ENCODE measurements around the gene ADGRG7.
"Not testable (repeated sequence)": the region's sequence is repeated elsewhere in the genome, so short reads cannot be mapped to it uniquely, and the experiment has no call there.

The ADGRG7 gene

DNA sequence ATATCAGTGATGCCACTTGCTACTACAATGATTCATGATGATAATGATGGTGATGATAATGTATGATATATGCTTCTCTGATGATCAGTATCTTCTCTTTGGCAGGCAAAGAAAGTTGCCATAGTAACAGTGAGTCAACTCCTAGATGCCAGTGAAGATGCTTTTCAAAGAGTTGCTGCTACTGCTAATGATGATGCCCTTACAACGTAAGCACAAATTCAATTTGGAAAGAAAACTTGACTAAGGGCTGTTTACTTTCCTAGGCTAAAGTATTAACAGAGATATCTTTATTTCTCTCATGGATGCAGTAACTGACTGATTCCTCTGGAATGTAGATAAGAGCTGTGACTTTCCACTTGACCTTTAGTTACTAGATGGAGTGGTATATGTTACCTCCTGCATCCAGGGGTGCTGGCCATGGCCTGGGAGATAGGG lies 27.8 kb downstream of the ADGRG7 start:
- Mint-ChIP-seq H3K27ac (ENCODE audit: low read depth) (no peak overlapping the region), H3K9me3 (no peaks in the 10 kb centered on the region), H3K36me3 (ENCODE audit: insufficient read depth) (no peaks in the 10 kb centered on the region), H3K27me3 (peaks cover 43% of the 10 kb centered on the region), H3K4me1 (no peaks in the 10 kb centered on the region), H3K4me3 (no peak overlapping the region)
- DNase-seq (ENCODE audit: low spot score in 2 of 2) = no peak
- ATAC-seq (replicated peaks; ENCODE audit: extremely low read depth, poor library complexity, severe bottlenecking) = no peak

GRCh38 chr3:100640633-100641032 lies 31.2 kb downstream of the ADGRG7 start:
- ATAC-seq (replicated peaks; ENCODE audit: extremely low read depth, poor library complexity, severe bottlenecking) (no peak), DNase-seq (ENCODE audit: low spot score in 2 of 2) (no peak)
- no peak overlapping the region for H3K4me3 Mint-ChIP-seq
- no peak overlapping the region for H3K27ac Mint-ChIP-seq (ENCODE audit: low read depth)
- no peaks in the 10 kb centered on the region for H3K36me3 Mint-ChIP-seq (ENCODE audit: insufficient read depth)
- peaks cover 53% of the 10 kb centered on the region for H3K27me3 Mint-ChIP-seq
- H3K9me3 Mint-ChIP-seq = no peaks in the 10 kb centered on the region
- H3K4me1 Mint-ChIP-seq = no peaks in the 10 kb centered on the region

GRCh38 chr3:100641471-100642032 lies 32.2 kb downstream of the ADGRG7 start:
- no peak overlapping the region for H3K4me3 Mint-ChIP-seq
- DNase-seq (ENCODE audit: low spot score in 2 of 2) (no peak), ATAC-seq (replicated peaks; ENCODE audit: extremely low read depth, poor library complexity, severe bottlenecking) (no peak)
- no peak overlapping the region for H3K27ac Mint-ChIP-seq (ENCODE audit: low read depth)
- H3K36me3 Mint-ChIP-seq (ENCODE audit: insufficient read depth) = no peaks in the 10 kb centered on the region
- peaks cover 62% of the 10 kb centered on the region for H3K27me3 Mint-ChIP-seq
- no peaks in the 10 kb centered on the region for H3K9me3 Mint-ChIP-seq
- no peaks in the 10 kb centered on the region for H3K4me1 Mint-ChIP-seq

- no peak overlapping the region for H3K27ac Mint-ChIP-seq (ENCODE audit: low read depth)
- DNase-seq (ENCODE audit: low spot score in 2 of 2) = no peak
- H3K4me1 Mint-ChIP-seq = peaks cover 3% of the 10 kb centered on the region
- H3K36me3 Mint-ChIP-seq (ENCODE audit: insufficient read depth) = no peaks in the 10 kb centered on the region
- no peaks in the 10 kb centered on the region for H3K9me3 Mint-ChIP-seq
- H3K27me3 Mint-ChIP-seq = peaks cover 37% of the 10 kb centered on the region
- no peak for ATAC-seq (replicated peaks; ENCODE audit: extremely low read depth, poor library complexity, severe bottlenecking)
- no peak overlapping the region for H3K4me3 Mint-ChIP-seq
These were observed 36.5 kb downstream of the ADGRG7 start for GRCh38 chr3:100645913-100646312.

GRCh38 chr3:100647171-100647570 lies 37.8 kb downstream of the ADGRG7 start:
- Mint-ChIP-seq H3K27me3 (peaks cover 30% of the 10 kb centered on the region), H3K4me3 (no peak overlapping the region), H3K36me3 (ENCODE audit: insufficient read depth) (no peaks in the 10 kb centered on the region), H3K9me3 (no peaks in the 10 kb centered on the region), H3K4me1 (peaks cover 8% of the 10 kb centered on the region), H3K27ac (ENCODE audit: low read depth) (no peak overlapping the region)
- DNase-seq (ENCODE audit: low spot score in 2 of 2) (no peak), ATAC-seq (replicated peaks; ENCODE audit: extremely low read depth, poor library complexity, severe bottlenecking) (no peak)

- H3K36me3 Mint-ChIP-seq (ENCODE audit: insufficient read depth) = no peaks in the 10 kb centered on the region
- no peak for ATAC-seq (replicated peaks; ENCODE audit: extremely low read depth, poor library complexity, severe bottlenecking)
- H3K27me3 Mint-ChIP-seq = peaks cover 26% of the 10 kb centered on the region
- DNase-seq (ENCODE audit: low spot score in 2 of 2) = no peak
- H3K27ac Mint-ChIP-seq (ENCODE audit: low read depth) = no peak overlapping the region
- no peaks in the 10 kb centered on the region for H3K9me3 Mint-ChIP-seq
- H3K4me3 Mint-ChIP-seq = no peak overlapping the region
- peaks cover 8% of the 10 kb centered on the region for H3K4me1 Mint-ChIP-seq
These were observed 38.3 kb downstream of the ADGRG7 start for GRCh38 chr3:100647657-100648056.

- no peak for DNase-seq (ENCODE audit: low spot score in 2 of 2)
- no peaks in the 10 kb centered on the region for H3K36me3 Mint-ChIP-seq (ENCODE audit: insufficient read depth)
- no peak overlapping the region for H3K27ac Mint-ChIP-seq (ENCODE audit: low read depth)
These were observed 41.5 kb downstream of the ADGRG7 start for GRCh38 chr3:100650651-100651619.

GRCh38 chr3:100653604-100654294 lies 44.3 kb downstream of the ADGRG7 start:
- no peaks in the 10 kb centered on the region for H3K9me3 Mint-ChIP-seq
- H3K27me3 Mint-ChIP-seq = no peaks in the 10 kb centered on the region
- peaks cover 8% of the 10 kb centered on the region for H3K4me1 Mint-ChIP-seq
- H3K27ac Mint-ChIP-seq (ENCODE audit: low read depth) = no peak overlapping the region
- ATAC-seq (replicated peaks; ENCODE audit: extremely low read depth, poor library complexity, severe bottlenecking) (no peak), DNase-seq (ENCODE audit: low spot score in 2 of 2) (no peak)
- H3K4me3 Mint-ChIP-seq = no peak overlapping the region
- H3K36me3 Mint-ChIP-seq (ENCODE audit: insufficient read depth) = no peaks in the 10 kb centered on the region

More at GRCh38 chr3:100650651-100651619, 41.5 kb downstream of the ADGRG7 start:
- ATAC-seq (replicated peaks; ENCODE audit: extremely low read depth, poor library complexity, severe bottlenecking) = no peak
- no peak overlapping the region for H3K4me3 Mint-ChIP-seq
- peaks cover 8% of the 10 kb centered on the region for H3K4me1 Mint-ChIP-seq
- no peaks in the 10 kb centered on the region for H3K9me3 Mint-ChIP-seq
- peaks cover 8% of the 10 kb centered on the region for H3K27me3 Mint-ChIP-seq

DNA sequence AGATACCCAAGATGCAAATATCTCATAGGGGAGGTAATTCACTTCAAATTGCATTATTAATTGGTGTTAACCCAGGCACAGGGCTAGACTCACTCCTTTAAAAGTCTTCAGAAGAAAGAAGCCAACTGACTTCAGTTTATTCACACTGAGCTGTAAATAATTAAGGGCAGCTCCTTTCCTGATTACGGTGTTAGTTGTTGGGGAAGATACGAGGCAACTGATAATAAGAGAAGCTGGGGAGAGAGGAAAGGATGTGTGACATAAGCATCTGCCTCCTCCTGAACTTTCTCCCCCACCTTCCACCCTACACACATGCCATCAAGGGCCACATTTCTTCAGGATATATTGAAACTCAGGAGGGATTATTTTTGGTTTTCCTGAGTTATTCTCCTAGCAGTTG lies 47.5 kb downstream of the ADGRG7 start:
- Mint-ChIP-seq H3K4me1 (no peaks in the 10 kb centered on the region), H3K27me3 (no peaks in the 10 kb centered on the region)

GRCh38 chr3:100661294-100661693 lies 51.9 kb downstream of the ADGRG7 start:
- not testable (repeated sequence) for H3K27ac Mint-ChIP-seq (ENCODE audit: low read depth); H3K9me3 Mint-ChIP-seq; H3K4me3 Mint-ChIP-seq; H3K36me3 Mint-ChIP-seq (ENCODE audit: insufficient read depth); DNase-seq (ENCODE audit: low spot score in 2 of 2); H3K4me1 Mint-ChIP-seq; ATAC-seq (replicated peaks; ENCODE audit: extremely low read depth, poor library complexity, severe bottlenecking)
- H3K27me3 Mint-ChIP-seq = peaks cover 18% of the 10 kb centered on the region

More for the DNA sequence above, 47.5 kb downstream of the ADGRG7 start:
- Mint-ChIP-seq H3K9me3 (no peaks in the 10 kb centered on the region), H3K27ac (ENCODE audit: low read depth) (no peak overlapping the region), H3K36me3 (ENCODE audit: insufficient read depth) (no peaks in the 10 kb centered on the region), H3K4me3 (no peak overlapping the region)
- DNase-seq (ENCODE audit: low spot score in 2 of 2) = no peak
- no peak for ATAC-seq (replicated peaks; ENCODE audit: extremely low read depth, poor library complexity, severe bottlenecking)

DNA sequence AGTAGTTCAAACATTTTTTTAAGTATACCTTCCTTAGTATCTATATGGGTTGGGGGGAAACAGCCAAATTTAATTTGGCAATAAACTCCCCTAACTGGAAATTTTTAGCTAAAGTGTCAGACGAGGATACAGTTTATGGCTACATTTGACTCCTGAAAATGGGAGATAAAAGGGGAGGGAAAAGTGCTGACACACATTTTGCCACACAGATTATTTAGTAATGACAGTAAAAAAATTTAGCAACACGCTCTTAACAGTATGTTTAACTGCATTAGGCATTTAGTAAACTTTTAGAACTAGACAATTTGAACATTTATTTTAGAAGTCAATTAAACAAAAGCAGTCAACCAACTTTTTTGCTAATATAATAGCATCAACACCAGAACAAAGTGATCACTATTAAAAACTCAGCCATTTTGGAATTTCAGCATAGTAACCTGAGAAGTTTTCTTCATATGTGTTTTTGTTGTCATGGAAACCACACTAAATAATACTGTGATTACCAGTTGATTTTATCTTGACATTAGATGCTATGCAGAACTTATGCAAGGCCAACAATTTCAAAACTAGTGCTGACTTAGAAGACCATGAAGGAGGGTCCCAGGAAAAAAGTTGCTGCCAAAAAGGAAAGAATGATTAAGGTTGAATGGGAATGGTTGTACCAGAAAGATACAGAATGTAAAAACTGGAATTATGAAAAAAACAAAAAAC lies 52.9 kb downstream of the ADGRG7 start:
- H3K36me3 Mint-ChIP-seq (ENCODE audit: insufficient read depth) = no peaks in the 10 kb centered on the region
- H3K27me3 Mint-ChIP-seq = peaks cover 18% of the 10 kb centered on the region

GRCh38 chr3:100665230-100665629 lies 55.8 kb downstream of the ADGRG7 start:
- no peak for DNase-seq (ENCODE audit: low spot score in 2 of 2)
- Mint-ChIP-seq H3K4me1 (peaks cover 6% of the 10 kb centered on the region), H3K9me3 (peaks cover 3% of the 10 kb centered on the region), H3K36me3 (ENCODE audit: insufficient read depth) (no peaks in the 10 kb centered on the region), H3K27ac (ENCODE audit: low read depth) (no peak overlapping the region), H3K27me3 (peaks cover 18% of the 10 kb centered on the region), H3K4me3 (no peak overlapping the region)
- no peak for ATAC-seq (replicated peaks; ENCODE audit: extremely low read depth, poor library complexity, severe bottlenecking)

More for the DNA sequence above, 52.9 kb downstream of the ADGRG7 start:
- H3K4me3 Mint-ChIP-seq = no peak overlapping the region
- no peaks in the 10 kb centered on the region for H3K9me3 Mint-ChIP-seq
- no peak overlapping the region for H3K27ac Mint-ChIP-seq (ENCODE audit: low read depth)
- no peak for DNase-seq (ENCODE audit: low spot score in 2 of 2)
- ATAC-seq (replicated peaks; ENCODE audit: extremely low read depth, poor library complexity, severe bottlenecking) = no peak
- H3K4me1 Mint-ChIP-seq = peaks cover 6% of the 10 kb centered on the region
